ENCODE results near the gene PTDSS2. TPM values are rescaled to one million over a fixed set of nuclear protein-coding genes. Genes with fewer than 3 reads are reported as not detected.
A peak's percentile ranks its signal among the peaks of the same experiment; 100 is the strongest.

The PTDSS2 gene
- total RNA-seq, 1 experiment from 2014 or later: 49.5 TPM

GRCh38 chr11:490930-491260 is 40.8 kb downstream of the PTDSS2 start (continued):
- TF ChIP-seq AFF4 (CRISPR knock-in tag; IDR thresholded peaks at IDR 0.05; ENCODE audit: borderline replicate concordance): no peak
- TF ChIP-seq PRRX2 (CRISPR knock-in tag; IDR thresholded peaks at IDR 0.05): no peak
- TF ChIP-seq TEAD1 (CRISPR knock-in tag; IDR thresholded peaks at IDR 0.05): no peak
- no peak for TF ChIP-seq E2F1 (CRISPR knock-in tag; IDR thresholded peaks at IDR 0.05)

GRCh38 chr11:491358-491757 is 41.3 kb downstream of the PTDSS2 start:
- Mint-ChIP-seq H3K36me3 (peaks cover 20% of the 10 kb centered on the region), H3K27ac (no peak overlapping the region), H3K27me3 (ENCODE audit: low read depth) (no peaks in the 10 kb centered on the region), H3K4me1 (no peaks in the 10 kb centered on the region), H3K9me3 (no peaks in the 10 kb centered on the region), H3K4me3 (no peak overlapping the region)
- TF ChIP-seq RELA (CRISPR knock-in tag; IDR thresholded peaks at IDR 0.05; ENCODE audit: borderline replicate concordance) (no peak), EMX1 (CRISPR knock-in tag; IDR thresholded peaks at IDR 0.05) (no peak), CREM (CRISPR knock-in tag; IDR thresholded peaks at IDR 0.05) (no peak), TEAD1 (CRISPR knock-in tag; IDR thresholded peaks at IDR 0.05) (no peak), ATF1 (CRISPR knock-in tag; IDR thresholded peaks at IDR 0.05) (no peak), SP1 (CRISPR knock-in tag; conservative IDR thresholded peaks at IDR 0.05) (no peak), NR1H2 (CRISPR knock-in tag; IDR thresholded peaks at IDR 0.05) (no peak), SMAD4 (CRISPR knock-in tag; IDR thresholded peaks at IDR 0.05) (no peak), SOX15 (CRISPR knock-in tag; IDR thresholded peaks at IDR 0.05) (no peak)
- ATAC-seq (no peak), DNase-seq (ENCODE audit: low spot score) (no peak)
- ChIA-PET CTCF (no interaction called here), POLR2A (no interaction called here)

- no peak for ATAC-seq
- DNase-seq (ENCODE audit: low spot score): no peak
- H3K27me3 Mint-ChIP-seq (ENCODE audit: low read depth): peaks cover under 1% of the 10 kb centered on the region; the same call in 1 of the 2 replicates
- H3K36me3 Mint-ChIP-seq: peaks cover 32% of the 10 kb centered on the region
- ChIA-PET CTCF (interaction anchor here (1.0 to 1.4 kb wide), 2 partner anchors 11 to 26 kb away, joined by 3 to 6 read pairs; no protein-coding TSS in a partner anchor), POLR2A (no interaction called here)
- H3K9me3 Mint-ChIP-seq: peaks cover 11% of the 10 kb centered on the region
- H3K4me3 Mint-ChIP-seq: no peak overlapping the region
- 0 out of 2 replicates have a peak overlapping the region, but pooled peaks have one; percentile 72 for H3K27ac Mint-ChIP-seq
- no peaks in the 10 kb centered on the region for H3K4me1 Mint-ChIP-seq
- no peak for TF ChIP-seq HMGA2 (CRISPR knock-in tag; IDR thresholded peaks at IDR 0.05)
- TF ChIP-seq RORB (CRISPR knock-in tag; IDR thresholded peaks at IDR 0.05): no peak
- no peak for TF ChIP-seq CBFB (CRISPR knock-in tag; IDR thresholded peaks at IDR 0.05; ENCODE audit: low read depth)
- TF ChIP-seq ETV6 (CRISPR knock-in tag; IDR thresholded peaks at IDR 0.05): no peak
- no peak for TF ChIP-seq PRRX2 (CRISPR knock-in tag; IDR thresholded peaks at IDR 0.05)
- TF ChIP-seq NR3C1 (CRISPR knock-in tag; conservative IDR thresholded peaks at IDR 0.05; ENCODE audit: low read depth): no peak
- no peak for TF ChIP-seq ESRRA (CRISPR knock-in tag; IDR thresholded peaks at IDR 0.05; ENCODE audit: borderline replicate concordance)
- TF ChIP-seq FOXK1 (CRISPR knock-in tag; IDR thresholded peaks at IDR 0.05): no peak
- no peak for TF ChIP-seq ZNF532 (CRISPR knock-in tag; IDR thresholded peaks at IDR 0.05; ENCODE audit: borderline replicate concordance)
- no peak for TF ChIP-seq ATF2 (CRISPR knock-in tag; IDR thresholded peaks at IDR 0.05; ENCODE audit: borderline replicate concordance, low read depth)
These were observed 42.5 kb downstream of the PTDSS2 start for GRCh38 chr11:492427-493226.
